DMS 273 (cell line): ENCODE results near the gene STARD8.

Experiments used
- DNase-seq: peaks from one replicate; lab custom pipeline; 2025; ENCODE audit not compliant: unreplicated experiment; lab: John Stamatoyannopoulos, UW

STARD8 gene

DNA sequence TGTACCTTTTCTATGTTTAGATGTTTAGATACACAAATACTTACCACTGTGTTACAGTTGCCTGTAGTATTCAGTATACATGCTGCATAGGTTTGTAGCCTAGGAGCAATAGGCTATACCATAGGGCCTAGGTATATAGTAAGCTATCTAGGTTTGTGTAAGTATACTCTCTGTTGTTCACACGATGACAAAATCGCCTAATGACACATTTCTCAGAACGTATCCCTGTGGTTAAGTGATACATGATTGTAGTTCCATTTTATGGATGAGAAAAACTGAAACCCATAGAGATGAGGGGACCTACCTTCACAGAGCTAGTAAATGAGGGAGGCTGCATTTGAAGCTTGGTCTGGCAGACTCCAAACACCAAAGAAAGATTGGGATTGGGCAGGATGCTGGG is 102.0 kb downstream of the STARD8 start:
- no peak for DNase-seq

DNA sequence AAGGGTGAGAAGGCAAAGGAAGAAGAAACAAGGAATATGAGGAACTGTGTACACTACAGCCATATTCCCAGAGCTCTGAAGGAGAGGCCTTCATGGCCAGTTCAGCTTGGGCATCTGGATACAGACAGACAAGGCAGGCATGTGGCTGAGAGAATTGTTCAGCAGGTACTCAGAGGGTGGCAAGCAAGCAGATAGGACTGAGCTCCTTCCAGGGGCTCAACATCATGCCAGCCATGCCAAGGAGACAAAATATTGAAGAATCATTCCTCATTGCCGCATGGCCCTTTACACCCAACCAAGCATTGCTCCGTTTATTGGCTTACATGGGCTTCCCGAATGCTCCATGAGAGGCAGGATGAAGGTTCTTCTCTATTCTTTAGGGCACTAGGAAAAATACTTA is 102.8 kb downstream of the STARD8 start:
- no peak for DNase-seq

- no peak for DNase-seq
Measured at GRCh38 chrX:68751372-68751771, 103.9 kb downstream of the STARD8 start.

DNA sequence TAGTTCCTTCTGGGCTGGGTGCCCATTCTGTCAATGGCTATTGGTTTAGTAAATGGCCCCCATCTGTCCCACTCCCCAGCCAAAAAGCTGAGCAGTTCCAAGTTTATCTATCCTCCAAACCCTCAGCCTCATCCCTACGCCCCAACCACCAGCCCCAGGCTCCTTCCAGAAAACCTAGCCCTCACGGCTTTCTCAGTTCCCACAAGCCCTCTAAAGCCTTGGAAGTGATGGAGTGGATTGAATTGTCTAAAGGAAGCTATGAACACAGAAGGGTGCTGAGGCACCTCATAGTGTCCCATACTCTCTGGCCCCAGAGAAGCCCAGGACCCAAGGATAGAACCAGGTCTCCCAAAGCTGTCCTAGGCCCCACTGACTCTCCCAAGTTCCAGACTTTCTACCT is 105.8 kb downstream of the STARD8 start:
- DNase-seq = no peak

- no peak for DNase-seq
Measured at GRCh38 chrX:68754406-68754805, 106.9 kb downstream of the STARD8 start.

GRCh38 chrX:68755616-68756125 is 108.2 kb downstream of the STARD8 start:
- no peak for DNase-seq

- no peak for DNase-seq
Measured at GRCh38 chrX:68757331-68757730, 109.9 kb downstream of the STARD8 start.

- no peak for DNase-seq
Measured at GRCh38 chrX:68757731-68758130, 110.3 kb downstream of the STARD8 start.

GRCh38 chrX:68758671-68759070 is 111.2 kb downstream of the STARD8 start:
- no peak for DNase-seq

DNA sequence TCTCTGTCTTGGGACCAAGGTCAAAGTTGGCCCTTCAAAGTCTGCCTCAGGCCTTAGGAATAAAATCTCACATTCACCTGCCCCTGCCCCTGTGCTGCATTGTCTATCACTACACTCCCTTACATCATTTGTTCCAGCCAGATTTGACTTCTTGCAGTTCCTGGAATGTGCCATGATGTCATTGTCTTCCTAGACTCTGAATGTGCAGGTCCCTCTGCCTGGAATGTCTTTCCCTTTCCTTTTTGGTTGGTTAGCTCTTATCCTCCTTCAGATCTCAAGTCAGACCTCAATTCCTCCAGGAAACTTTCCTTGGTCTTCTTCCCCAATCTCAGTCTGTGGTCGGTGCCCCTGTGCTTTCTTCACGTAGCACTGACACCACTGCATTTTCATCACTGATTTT is 113.6 kb downstream of the STARD8 start:
- no peak for DNase-seq

DNA sequence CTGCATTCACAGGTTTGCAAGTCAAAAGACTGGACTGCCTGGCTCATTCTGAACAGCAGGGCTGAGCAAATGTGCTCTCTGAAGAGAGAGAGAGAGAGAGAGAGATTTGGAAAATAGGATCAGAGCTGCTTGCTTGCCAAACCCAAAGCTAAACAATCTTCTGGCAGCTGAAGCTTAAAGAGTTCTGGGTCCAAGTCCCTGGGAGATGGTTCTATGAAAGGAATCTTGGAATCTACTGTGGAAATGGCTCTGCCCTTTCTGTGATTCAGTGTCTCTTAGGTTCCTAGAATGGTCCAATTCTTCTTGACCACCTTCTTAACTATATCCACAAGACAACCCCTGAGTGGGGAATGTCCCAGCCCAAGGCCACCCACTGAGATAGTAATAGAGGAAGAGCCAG is 115.3 kb downstream of the STARD8 start:
- no peak for DNase-seq

GRCh38 chrX:68763481-68763880 is 116.0 kb downstream of the STARD8 start:
- DNase-seq = no peak
